Stimulated activated memory B cell treated with anti-CD40 and anti-IgM and Interleukin-4, amounts not matched to agents 10 μg/mL and 1 μg/mL and 100 μg/mL, for 72 hours (primary cell): Measurements from ENCODE around the gene EXOC1L.
A peak's percentile ranks its signal among the peaks of the same experiment; 100 is the strongest.
"Not testable (repeated sequence)": the region's sequence is repeated elsewhere in the genome, so short reads cannot be mapped to it uniquely, and the experiment has no call there.

Experiments
- ATAC-seq: fragments of 150-1000 bp; cut with Tn5 transposase; 2 replicates; pipeline ENCODE4 v1.10.0; 2021
- H3K27ac Mint-ChIP-seq: one replicate; pipeline ENCODE4 v1.8.0; 2022; ENCODE audit warnings: mild to moderate bottlenecking, mixed read lengths
- H3K27me3 Mint-ChIP-seq: one replicate; pipeline ENCODE4 v1.8.0; 2022; ENCODE audit warnings: mixed read lengths
- H3K36me3 Mint-ChIP-seq: one replicate; pipeline ENCODE4 v1.8.0; 2022; ENCODE audit warnings: mixed read lengths
- H3K4me1 Mint-ChIP-seq: one replicate; pipeline ENCODE4 v1.8.0; 2022; ENCODE audit warnings: mixed read lengths
- H3K4me3 Mint-ChIP-seq: one replicate; pipeline ENCODE4 v1.8.0; 2022; ENCODE audit warnings: mild to moderate bottlenecking, moderate library complexity, mixed read lengths
- H3K9me3 Mint-ChIP-seq: one replicate; pipeline ENCODE4 v1.8.0; 2022; ENCODE audit warnings: mixed read lengths

The EXOC1L gene

GRCh38 chr4:55824865-55825264, 5.3 kb downstream of the EXOC1L start:
- H3K4me1 Mint-ChIP-seq: peaks cover 2% of the 10 kb centered on the region
- H3K4me3 Mint-ChIP-seq: no peak overlapping the region
- no peak overlapping the region for H3K27ac Mint-ChIP-seq
- H3K36me3 Mint-ChIP-seq: no peaks in the 10 kb centered on the region
- no peaks in the 10 kb centered on the region for H3K9me3 Mint-ChIP-seq
- H3K27me3 Mint-ChIP-seq: peaks cover 28% of the 10 kb centered on the region
- ATAC-seq: no peak

GRCh38 chr4:55826986-55827385, 7.4 kb downstream of the EXOC1L start:
- no peaks in the 10 kb centered on the region for H3K9me3 Mint-ChIP-seq

GRCh38 chr4:55827582-55827981, 8.0 kb downstream of the EXOC1L start:
- H3K9me3 Mint-ChIP-seq: no peaks in the 10 kb centered on the region
- no peak overlapping the region for H3K27ac Mint-ChIP-seq
- H3K27me3 Mint-ChIP-seq: peaks cover 32% of the 10 kb centered on the region
- no peaks in the 10 kb centered on the region for H3K36me3 Mint-ChIP-seq
- H3K4me1 Mint-ChIP-seq: no peaks in the 10 kb centered on the region
- ATAC-seq: no peak
- H3K4me3 Mint-ChIP-seq: no peak overlapping the region

More at GRCh38 chr4:55826986-55827385, 7.4 kb downstream of the EXOC1L start:
- H3K4me3 Mint-ChIP-seq: no peak overlapping the region
- H3K36me3 Mint-ChIP-seq: no peaks in the 10 kb centered on the region
- H3K27ac Mint-ChIP-seq: no peak overlapping the region
- no peak for ATAC-seq
- no peaks in the 10 kb centered on the region for H3K4me1 Mint-ChIP-seq
- H3K27me3 Mint-ChIP-seq: peaks cover 36% of the 10 kb centered on the region

- Mint-ChIP-seq H3K4me3 (no peak overlapping the region), H3K36me3 (no peaks in the 10 kb centered on the region), H3K4me1 (no peaks in the 10 kb centered on the region), H3K27ac (no peak overlapping the region), H3K9me3 (peaks cover 2% of the 10 kb centered on the region), H3K27me3 (peaks cover 52% of the 10 kb centered on the region)
- no peak for ATAC-seq
Observed at GRCh38 chr4:55830048-55830447, 10.5 kb downstream of the EXOC1L start.

GRCh38 chr4:55830716-55831115, 11.1 kb downstream of the EXOC1L start:
- Mint-ChIP-seq H3K4me1 (no peaks in the 10 kb centered on the region), H3K27me3 (peaks cover 58% of the 10 kb centered on the region), H3K4me3 (no peak overlapping the region), H3K9me3 (peaks cover 6% of the 10 kb centered on the region), H3K36me3 (peaks cover 5% of the 10 kb centered on the region), H3K27ac (no peak overlapping the region)
- ATAC-seq: no peak

- H3K4me3 Mint-ChIP-seq: no peak overlapping the region
- H3K27me3 Mint-ChIP-seq: peaks cover 75% of the 10 kb centered on the region
- no peaks in the 10 kb centered on the region for H3K4me1 Mint-ChIP-seq
- peaks cover 11% of the 10 kb centered on the region for H3K9me3 Mint-ChIP-seq
- H3K27ac Mint-ChIP-seq: no peak overlapping the region
- no peak for ATAC-seq
- peaks cover 5% of the 10 kb centered on the region for H3K36me3 Mint-ChIP-seq
Observed at GRCh38 chr4:55834086-55834795, 14.7 kb downstream of the EXOC1L start.

- Mint-ChIP-seq H3K4me1 (no peaks in the 10 kb centered on the region), H3K27ac (no peak overlapping the region), H3K27me3 (peaks cover 80% of the 10 kb centered on the region), H3K36me3 (peaks cover 5% of the 10 kb centered on the region), H3K4me3 (no peak overlapping the region), H3K9me3 (peaks cover 13% of the 10 kb centered on the region)
- ATAC-seq: no peak
Observed at GRCh38 chr4:55837903-55838302, 18.3 kb downstream of the EXOC1L start.

GRCh38 chr4:55838356-55838755, 18.8 kb downstream of the EXOC1L start:
- peaks cover 13% of the 10 kb centered on the region for H3K9me3 Mint-ChIP-seq
- H3K27me3 Mint-ChIP-seq: peaks cover 77% of the 10 kb centered on the region
- no peak overlapping the region for H3K4me3 Mint-ChIP-seq
- ATAC-seq: no peak
- H3K36me3 Mint-ChIP-seq: peaks cover 5% of the 10 kb centered on the region
- H3K4me1 Mint-ChIP-seq: no peaks in the 10 kb centered on the region
- no peak overlapping the region for H3K27ac Mint-ChIP-seq

GRCh38 chr4:55838952-55839351, 19.4 kb downstream of the EXOC1L start:
- H3K27me3 Mint-ChIP-seq: peaks cover 71% of the 10 kb centered on the region
- H3K27ac Mint-ChIP-seq: no peak overlapping the region
- no peaks in the 10 kb centered on the region for H3K4me1 Mint-ChIP-seq
- H3K9me3 Mint-ChIP-seq: peaks cover 13% of the 10 kb centered on the region
- H3K4me3 Mint-ChIP-seq: no peak overlapping the region
- ATAC-seq: no peak
- H3K36me3 Mint-ChIP-seq: peaks cover 5% of the 10 kb centered on the region

- no peak for ATAC-seq
- H3K9me3 Mint-ChIP-seq: peaks cover 7% of the 10 kb centered on the region
- no peaks in the 10 kb centered on the region for H3K36me3 Mint-ChIP-seq
- peaks cover 52% of the 10 kb centered on the region for H3K27me3 Mint-ChIP-seq
- H3K4me1 Mint-ChIP-seq: no peaks in the 10 kb centered on the region
- no peak overlapping the region for H3K27ac Mint-ChIP-seq
- H3K4me3 Mint-ChIP-seq: no peak overlapping the region
Observed at GRCh38 chr4:55840956-55841355, 21.4 kb downstream of the EXOC1L start.

GRCh38 chr4:55841373-55842239, 22.0 kb downstream of the EXOC1L start:
- not testable (repeated sequence) for ATAC-seq, H3K27ac Mint-ChIP-seq, H3K9me3 Mint-ChIP-seq, H3K4me3 Mint-ChIP-seq, H3K4me1 Mint-ChIP-seq, H3K36me3 Mint-ChIP-seq
- H3K27me3 Mint-ChIP-seq: peaks cover 45% of the 10 kb centered on the region

- H3K27me3 Mint-ChIP-seq: peaks cover 38% of the 10 kb centered on the region
- ATAC-seq, H3K36me3 Mint-ChIP-seq, H3K9me3 Mint-ChIP-seq, H3K4me1 Mint-ChIP-seq, H3K4me3 Mint-ChIP-seq, H3K27ac Mint-ChIP-seq: not testable (repeated sequence)
Observed at GRCh38 chr4:55842312-55842711, 22.7 kb downstream of the EXOC1L start.

GRCh38 chr4:55849724-55850123, 30.1 kb downstream of the EXOC1L start:
- Mint-ChIP-seq H3K9me3 (no peaks in the 10 kb centered on the region), H3K27me3 (no peaks in the 10 kb centered on the region), H3K4me1 (no peaks in the 10 kb centered on the region), H3K4me3 (no peak overlapping the region), H3K27ac (no peak overlapping the region), H3K36me3 (no peaks in the 10 kb centered on the region)
- no peak for ATAC-seq

GRCh38 chr4:55851885-55852284, 32.3 kb downstream of the EXOC1L start:
- Mint-ChIP-seq H3K27ac (no peak overlapping the region), H3K4me3 (no peak overlapping the region)

GRCh38 chr4:55853484-55854046, 34.0 kb downstream of the EXOC1L start, which contains the start of gene EXOC1:
Gene EXOC1, plus strand, starts transcription at chr4:55853648. Its CDS starts 4,676 bp downstream, at chr4:55858324.
- ATAC-seq: peak; percentile 100
- Mint-ChIP-seq H3K9me3 (no peaks in the 10 kb centered on the region), H3K4me3 (no peak within 1 kb of the TSS), H3K27me3 (no peaks in the 10 kb centered on the region), H3K27ac (peak within 1 kb of the TSS; percentile 71), H3K36me3 (peaks cover 7% of the 10 kb centered on the region), H3K4me1 (no peaks in the 10 kb centered on the region)

More at GRCh38 chr4:55851885-55852284, 32.3 kb downstream of the EXOC1L start:
- no peaks in the 10 kb centered on the region for H3K27me3 Mint-ChIP-seq
- no peaks in the 10 kb centered on the region for H3K4me1 Mint-ChIP-seq
- H3K36me3 Mint-ChIP-seq: no peaks in the 10 kb centered on the region
- ATAC-seq: no peak
- H3K9me3 Mint-ChIP-seq: no peaks in the 10 kb centered on the region
